GDM1 (cell line): Measurements from ENCODE around the gene PPP2R2C.

Experiments used
- DNase-seq: peaks from one replicate; lab custom pipeline; 2025; lab: John Stamatoyannopoulos, UW

The PPP2R2C gene

GRCh38 chr4:6467600-6467999 is 4.8 kb downstream of the PPP2R2C start:
- DNase-seq = no peak

DNA sequence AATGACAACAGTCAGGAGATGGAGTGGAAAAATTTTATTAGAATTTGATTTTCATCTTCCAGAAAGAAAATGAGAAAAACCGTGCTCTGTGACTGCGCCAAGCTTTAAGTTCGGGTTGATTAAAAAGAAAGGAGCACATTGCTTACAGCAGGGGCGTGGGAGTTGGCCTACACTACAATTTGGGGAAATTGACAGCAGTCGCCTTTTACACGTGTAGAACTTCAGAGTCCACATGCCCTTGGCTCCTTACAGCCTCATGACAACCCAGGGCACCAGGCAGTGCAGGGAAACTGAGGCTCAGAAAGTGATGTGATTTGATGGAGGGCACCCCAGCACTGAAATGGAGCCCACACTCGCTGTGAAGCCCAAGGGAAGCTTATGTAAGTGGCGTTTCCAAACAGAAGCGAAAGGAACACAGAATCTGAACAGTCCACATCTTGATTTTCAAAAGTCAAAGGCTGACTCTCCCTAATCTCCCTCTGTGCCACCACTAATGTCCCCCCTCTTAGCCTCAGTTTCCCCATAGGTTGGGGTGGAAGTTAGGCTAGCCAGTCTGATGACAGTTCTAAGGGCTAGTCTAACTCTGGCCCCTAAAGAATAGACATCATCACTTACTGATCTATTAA is 5.5 kb downstream of the PPP2R2C start:
- DNase-seq = no peak

- no peak for DNase-seq
Observed at GRCh38 chr4:6465955-6466354, 6.5 kb downstream of the PPP2R2C start.

GRCh38 chr4:6464842-6465588 is 7.4 kb downstream of the PPP2R2C start:
- no peak for DNase-seq

DNA sequence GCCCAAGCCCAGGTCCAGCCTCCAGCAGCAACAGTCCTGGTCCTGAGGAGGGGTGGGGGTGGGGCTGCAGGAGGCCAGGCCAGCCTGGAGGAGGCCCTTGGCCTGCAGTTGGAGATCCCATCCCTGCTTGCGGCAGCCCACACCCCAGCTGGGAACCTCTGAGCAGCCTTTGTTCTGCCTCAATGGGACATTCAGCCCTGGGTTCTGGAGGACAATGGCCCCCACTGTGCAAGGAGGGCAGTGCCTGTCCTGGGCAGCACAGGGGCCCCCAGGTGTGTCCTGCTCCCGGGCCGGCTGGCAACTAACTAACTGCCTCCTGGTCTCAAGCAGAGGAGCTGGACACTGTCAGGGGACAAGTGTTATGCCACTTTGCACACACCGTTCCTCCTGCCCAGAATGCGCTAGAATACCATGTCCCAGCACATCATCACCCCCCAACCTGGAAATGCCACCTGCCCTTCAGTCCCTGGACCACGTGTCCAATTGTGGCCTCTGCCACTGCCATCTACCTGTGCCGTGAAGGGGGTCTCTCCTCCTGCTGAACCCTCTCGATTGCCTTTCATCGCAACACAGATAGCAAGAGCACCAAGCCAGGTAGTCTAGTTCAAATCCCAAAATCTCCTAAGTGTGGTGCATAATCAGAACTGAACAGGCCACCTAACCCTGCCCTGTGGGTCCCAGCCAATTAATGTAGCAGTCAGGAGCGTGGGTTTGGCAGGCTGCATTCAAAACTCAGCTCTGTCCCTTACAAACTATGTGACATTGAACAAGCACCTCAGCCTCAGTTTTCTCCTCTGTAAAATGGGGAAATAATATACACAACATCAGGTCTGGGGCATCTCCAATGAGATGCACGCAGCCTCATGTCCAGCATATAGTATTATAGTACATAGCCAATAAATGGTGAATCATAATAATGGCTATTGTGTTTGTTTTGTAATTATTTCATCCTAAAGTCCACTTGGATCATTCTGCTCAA is 8.8 kb downstream of the PPP2R2C start:
- DNase-seq = no peak

DNA sequence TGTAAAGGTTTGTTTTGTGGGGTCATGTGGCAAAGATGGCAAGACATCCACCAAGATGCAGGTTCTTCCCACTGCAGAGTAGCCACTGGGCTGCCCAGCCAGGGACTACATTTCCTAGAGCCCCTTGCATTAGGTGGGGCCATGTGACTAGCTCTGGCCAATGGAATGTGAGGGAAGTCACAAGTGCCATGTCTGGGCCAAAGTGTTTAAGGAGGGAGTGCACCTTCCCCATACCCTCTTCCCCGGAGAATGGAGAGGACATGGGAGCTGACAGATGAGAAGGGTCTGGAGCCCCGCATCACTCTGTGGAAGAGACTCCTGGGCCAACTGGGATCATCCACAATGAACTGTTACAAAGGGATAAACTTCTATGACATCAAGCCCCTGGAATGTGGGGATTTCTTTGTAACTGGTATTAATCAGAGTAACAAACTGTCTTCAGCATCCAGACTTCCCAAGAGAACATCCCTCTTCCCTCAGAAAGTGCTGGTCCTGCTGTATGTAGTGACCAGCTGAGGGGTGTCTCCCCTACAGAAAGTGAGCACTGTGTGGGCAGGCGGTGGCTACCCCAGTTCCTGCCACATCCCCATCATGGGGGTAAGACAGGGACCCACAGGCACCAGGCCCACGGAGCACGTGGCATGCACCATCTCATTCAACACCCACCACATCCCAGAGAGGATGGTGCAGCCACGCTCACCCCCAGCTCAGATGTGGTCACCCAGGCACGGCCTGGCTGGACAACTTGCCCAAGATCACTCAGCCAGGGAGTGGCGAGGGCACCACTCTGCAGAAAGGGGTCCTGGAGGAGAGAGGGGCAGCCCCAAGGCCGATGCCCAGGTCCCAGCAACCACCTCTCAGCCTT is 10.9 kb downstream of the PPP2R2C start:
- no peak for DNase-seq

DNA sequence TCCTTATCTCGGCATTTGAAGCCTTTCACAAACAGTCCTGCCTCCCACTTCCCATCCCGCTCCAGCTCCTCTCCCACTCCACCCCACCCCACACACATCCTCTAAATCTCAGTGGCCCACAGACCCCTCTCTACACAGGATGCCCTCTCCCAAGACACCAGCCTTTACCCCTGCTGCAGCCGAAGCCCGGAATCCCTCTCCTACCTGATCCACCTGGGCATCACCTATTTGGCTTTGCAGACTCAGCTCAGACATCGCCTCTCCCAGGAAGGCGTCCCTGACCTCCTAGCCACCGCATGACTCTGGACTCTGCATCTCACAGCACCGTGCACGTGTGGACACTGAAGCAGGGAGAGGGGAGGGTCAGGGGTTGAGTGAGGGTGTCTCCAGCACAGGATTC is 11.5 kb downstream of the PPP2R2C start:
- no peak for DNase-seq

DNA sequence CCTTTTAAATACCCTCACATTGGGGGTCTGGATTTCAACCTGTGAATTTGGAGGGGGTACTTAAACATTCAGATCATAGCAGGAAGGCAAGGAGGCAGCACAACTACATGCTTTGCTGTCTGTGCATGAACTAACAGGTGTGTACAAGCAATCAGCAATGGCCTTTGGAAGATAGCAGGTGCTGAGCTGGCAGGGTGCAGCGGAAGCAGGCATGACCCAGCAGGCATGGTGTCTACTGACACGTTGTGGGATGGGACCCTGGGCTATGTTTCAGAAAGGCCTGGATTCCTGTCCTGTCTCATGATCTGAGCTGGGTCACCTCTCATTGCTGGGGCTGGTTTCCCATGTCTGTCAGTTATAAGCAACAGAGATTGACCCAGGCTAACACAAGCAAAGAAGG is 13.9 kb downstream of the PPP2R2C start:
- no peak for DNase-seq

- no peak for DNase-seq
Observed at GRCh38 chr4:6456450-6456849, 16.0 kb downstream of the PPP2R2C start.

DNA sequence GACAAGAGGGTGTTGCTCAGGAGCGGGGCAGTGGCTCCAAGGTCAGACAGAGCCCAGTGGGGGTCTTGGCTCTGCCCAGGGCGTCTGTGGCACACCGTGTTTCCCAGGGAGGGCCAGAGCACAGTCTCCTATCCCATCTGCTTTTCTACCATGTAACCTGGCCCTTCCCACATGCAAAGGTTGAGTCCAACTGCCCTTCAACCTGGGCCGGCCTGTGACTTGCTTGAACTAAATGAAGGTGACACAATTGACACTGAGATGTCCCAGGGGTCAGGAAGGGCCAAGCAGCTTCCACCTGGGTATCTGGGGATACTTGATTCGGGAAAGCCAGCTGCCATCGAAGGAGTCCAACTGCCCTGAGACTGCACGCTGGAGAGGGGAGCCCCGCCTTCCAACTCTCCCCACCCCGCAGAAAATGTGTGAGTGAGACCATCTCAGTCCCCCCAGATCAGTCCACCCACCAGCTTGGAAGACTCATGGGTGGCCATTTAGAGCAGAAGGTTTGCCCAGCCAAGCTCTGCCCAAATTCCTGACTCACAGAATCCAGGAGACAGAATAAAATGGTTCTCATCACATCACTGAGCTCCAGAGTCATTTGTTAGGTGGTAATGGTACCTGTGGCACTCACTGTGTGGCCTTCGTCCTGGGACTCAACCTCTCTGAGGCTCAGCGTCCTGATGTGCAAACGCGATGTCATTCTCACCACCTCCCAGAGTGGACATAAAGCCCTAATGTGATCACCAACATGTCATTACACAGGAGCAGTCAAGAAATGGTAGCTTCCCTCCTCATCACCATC is 18.1 kb downstream of the PPP2R2C start:
- no peak for DNase-seq

DNA sequence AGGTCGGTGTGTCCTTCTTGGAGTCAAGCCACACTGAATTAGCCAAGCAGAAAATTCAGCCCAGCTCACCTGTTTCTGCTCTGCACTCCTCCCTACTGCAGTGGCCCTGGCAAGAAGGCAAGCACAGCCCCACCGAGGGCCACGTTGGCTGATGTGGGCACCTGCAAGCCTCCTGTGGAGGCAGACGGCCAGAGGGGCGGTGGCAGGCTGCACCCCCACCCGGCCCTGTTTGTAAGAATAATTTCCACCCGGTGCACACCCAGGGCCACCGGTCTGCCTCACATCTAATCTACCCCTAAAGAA is 18.8 kb downstream of the PPP2R2C start:
- DNase-seq = no peak

GRCh38 chr4:6452897-6453687 is 19.3 kb downstream of the PPP2R2C start:
- DNase-seq = no peak

- DNase-seq = no peak
Observed at GRCh38 chr4:6452116-6452896, 20.1 kb downstream of the PPP2R2C start.

GRCh38 chr4:6451309-6451708 is 21.1 kb downstream of the PPP2R2C start:
- DNase-seq = no peak

GRCh38 chr4:6450709-6451108 is 21.7 kb downstream of the PPP2R2C start:
- no peak for DNase-seq

DNA sequence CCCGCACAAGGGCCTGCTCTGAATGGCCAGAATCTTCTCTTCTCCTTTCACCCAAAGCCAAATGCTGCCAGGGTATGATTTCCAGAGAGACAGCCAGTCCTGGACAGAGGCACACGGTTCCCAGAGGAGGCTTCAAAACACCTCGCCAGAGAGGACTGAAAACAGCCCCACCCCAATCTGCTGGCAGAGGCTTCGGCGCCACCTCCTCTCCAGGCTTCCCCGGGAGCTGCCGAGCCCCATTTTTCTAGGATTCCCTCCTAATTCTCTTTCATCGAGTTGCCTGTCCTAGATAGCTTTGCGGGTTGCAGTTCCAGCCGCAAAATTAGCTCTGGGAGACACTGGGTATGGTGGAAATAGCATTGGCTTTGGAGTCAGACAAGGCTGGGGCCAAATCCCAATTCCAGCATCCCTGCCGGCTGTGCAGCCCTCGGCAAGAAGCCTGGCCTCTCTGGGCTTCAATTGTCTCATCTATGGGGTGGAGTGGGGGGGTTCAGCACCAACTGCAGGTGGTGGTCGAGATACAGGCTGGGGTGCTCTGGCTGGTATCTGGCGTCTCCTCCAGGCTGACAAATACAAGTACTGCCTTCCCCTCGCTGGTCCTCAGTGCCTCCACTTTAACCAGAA is 22.6 kb downstream of the PPP2R2C start:
- no peak for DNase-seq

- DNase-seq = no peak
Observed at GRCh38 chr4:6449335-6449734, 23.1 kb downstream of the PPP2R2C start.

DNA sequence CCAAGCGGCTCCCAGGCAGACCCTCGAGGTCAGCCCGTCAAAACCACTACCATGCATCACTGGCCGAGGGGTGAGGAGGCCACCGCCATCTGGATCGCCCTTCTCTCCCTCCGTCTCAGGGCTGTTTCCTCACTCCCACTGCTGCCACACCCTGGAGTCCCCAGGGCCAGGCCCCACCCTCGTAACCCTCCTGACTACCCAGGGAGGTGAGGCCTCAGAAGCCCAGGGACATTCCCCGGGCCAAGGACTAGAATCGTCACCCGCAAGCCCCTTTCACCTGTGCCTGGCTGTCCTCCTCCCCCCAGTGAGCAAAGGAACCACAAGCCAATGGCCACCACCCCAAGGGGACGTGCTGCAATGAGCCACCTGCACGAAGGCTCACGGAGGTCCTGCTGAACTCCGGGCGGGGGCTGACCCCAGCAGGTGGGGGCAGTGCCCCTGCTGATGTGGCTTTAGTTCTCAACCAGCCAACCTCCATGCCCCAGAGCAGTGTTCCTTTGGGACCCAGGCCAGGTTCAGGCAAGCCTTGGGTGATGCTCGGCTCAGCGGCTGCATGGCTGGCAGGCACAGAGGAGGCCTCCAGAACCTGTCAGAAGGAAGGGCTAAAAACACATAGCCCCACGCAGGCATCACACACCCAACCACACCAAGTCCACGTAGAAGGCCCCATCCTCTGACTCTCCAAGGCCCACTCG is 23.8 kb downstream of the PPP2R2C start:
- no peak for DNase-seq
